ENCODE results near the gene DIO2. TPM values are rescaled to one million over a fixed set of nuclear protein-coding genes. Genes with fewer than 3 reads are reported as not detected.

Gene DIO2
- 38.5 TPM for total RNA-seq

DNA sequence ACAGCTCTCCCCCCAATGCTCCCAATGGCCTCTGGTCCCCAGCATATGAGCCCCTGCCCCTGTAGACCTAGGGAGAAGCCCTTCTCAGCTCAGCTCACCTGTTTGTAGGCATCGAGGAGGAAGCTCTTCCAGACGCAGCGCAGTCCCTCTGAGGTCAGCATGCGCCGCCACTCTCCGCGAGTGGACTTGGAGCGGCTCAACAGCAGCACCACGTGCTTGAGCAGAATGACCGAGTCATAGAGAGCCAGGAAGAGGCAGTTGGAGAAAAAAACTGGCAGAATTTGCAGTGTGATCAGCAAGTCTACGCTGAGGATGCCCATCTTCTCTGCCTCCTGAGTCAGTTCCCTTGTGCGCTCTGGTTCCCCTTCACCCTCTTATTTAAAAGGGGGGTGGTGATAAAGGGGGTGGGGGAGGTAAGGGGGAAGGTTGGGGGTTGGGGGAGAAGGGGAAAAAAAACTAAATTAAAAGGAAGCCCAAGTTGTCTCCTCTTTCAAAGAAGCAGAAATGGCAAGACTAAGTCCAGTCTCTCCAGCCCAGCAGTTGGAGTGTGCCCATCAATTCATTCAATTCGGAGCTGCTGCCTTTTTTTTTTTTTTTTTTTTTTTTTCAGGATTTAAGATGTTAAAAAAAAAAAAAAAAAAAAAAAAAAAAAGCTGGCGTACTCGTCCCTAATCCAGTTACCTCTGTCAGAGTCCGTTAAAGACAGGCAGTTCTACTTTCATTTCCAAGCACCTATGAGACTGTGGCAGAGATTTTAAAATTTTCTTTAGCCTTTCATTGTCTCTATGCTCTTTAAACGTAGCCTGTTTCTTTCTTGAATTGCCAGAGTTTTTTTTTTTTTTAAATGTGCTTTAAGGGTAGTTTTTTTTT, at the start of gene DIO2:
Gene DIO2, minus strand, starts transcription at position 352 of the 870 bp plus-strand sequence. Its CDS starts 32 bp downstream, at position 320.
- Histone ChIP-seq H3K27ac (peak within 1 kb of the TSS; percentile 85), H3K4me3 (peak within 1 kb of the TSS; percentile 37 to 41), H3K27me3 (no peaks in the 10 kb centered on the region), H3K9me3 (no peaks in the 10 kb centered on the region), H3K36me3 (no peaks in the 10 kb centered on the region), H3K4me1 (peaks cover 19% of the 10 kb centered on the region)
- DNase-seq (ENCODE audit: extremely low spot score in 2 of 2) = no peak
- intact Hi-C loops (cut with DNase I) = no loop called here
- TF ChIP-seq POLR2A (IDR thresholded peaks at IDR 0.05) (peak in 1 of 2 donors; percentile 50), POLR2AphosphoS5 (IDR thresholded peaks at IDR 0.05; ENCODE audit: insufficient read depth in 1 of 2, low read depth in 1 of 2) (peak in 1 of 2 donors; percentile 80), CTCF (IDR thresholded peaks at IDR 0.05) (no peak)

GRCh38 chr14:80260645-80261044, 49.3 kb upstream of the DIO2 start:
- peak overlapping the region; percentile 45 for H3K27ac ChIP-seq
- H3K9me3 ChIP-seq = no peaks in the 10 kb centered on the region
- no peak for TF ChIP-seq POLR2AphosphoS5 (IDR thresholded peaks at IDR 0.05; ENCODE audit: insufficient read depth in 1 of 2, low read depth in 1 of 2)
- no peak for TF ChIP-seq CTCF (IDR thresholded peaks at IDR 0.05)
- no peak for TF ChIP-seq POLR2A (IDR thresholded peaks at IDR 0.05)
- no peaks in the 10 kb centered on the region for H3K36me3 ChIP-seq
- H3K4me3 ChIP-seq = no peak overlapping the region
- intact Hi-C loops (cut with DNase I) = no loop called here
- H3K27me3 ChIP-seq = no peaks in the 10 kb centered on the region
- peaks cover 14% of the 10 kb centered on the region for H3K4me1 ChIP-seq
- no peak for DNase-seq (ENCODE audit: extremely low spot score in 2 of 2)

- no peak for DNase-seq (ENCODE audit: extremely low spot score in 2 of 2)
- TF ChIP-seq POLR2A (IDR thresholded peaks at IDR 0.05) (no peak), POLR2AphosphoS5 (IDR thresholded peaks at IDR 0.05; ENCODE audit: insufficient read depth in 1 of 2, low read depth in 1 of 2) (no peak), CTCF (IDR thresholded peaks at IDR 0.05) (no peak)
- H3K27me3 ChIP-seq = no peaks in the 10 kb centered on the region
- H3K36me3 ChIP-seq = no peaks in the 10 kb centered on the region
- H3K4me3 ChIP-seq = no peak overlapping the region
- intact Hi-C loops (cut with DNase I) = no loop called here
- H3K9me3 ChIP-seq = peaks cover 4% of the 10 kb centered on the region
- H3K4me1 ChIP-seq = no peaks in the 10 kb centered on the region
- no peak overlapping the region for H3K27ac ChIP-seq
Measured at GRCh38 chr14:80239631-80240030, 28.3 kb upstream of the DIO2 start.

GRCh38 chr14:80237143-80237542, 25.8 kb upstream of the DIO2 start:
- H3K36me3 ChIP-seq = no peaks in the 10 kb centered on the region
- TF ChIP-seq POLR2A (IDR thresholded peaks at IDR 0.05) (no peak), POLR2AphosphoS5 (IDR thresholded peaks at IDR 0.05; ENCODE audit: insufficient read depth in 1 of 2, low read depth in 1 of 2) (no peak), CTCF (IDR thresholded peaks at IDR 0.05) (no peak)
- intact Hi-C loops (cut with DNase I) = no loop called here

More at GRCh38 chr14:80237143-80237542, 25.8 kb upstream of the DIO2 start:
- H3K27ac ChIP-seq = no peak overlapping the region
- no peaks in the 10 kb centered on the region for H3K4me1 ChIP-seq
- no peak overlapping the region for H3K4me3 ChIP-seq
- H3K27me3 ChIP-seq = no peaks in the 10 kb centered on the region
- peaks cover 4% of the 10 kb centered on the region for H3K9me3 ChIP-seq
- no peak for DNase-seq (ENCODE audit: extremely low spot score in 2 of 2)
